Endothelial cell of umbilical vein (primary cell): ENCODE data around the gene NCOA7.

Experiments used
- EZH2 ChIP-seq: IDR thresholded peaks from 2 replicates; pipeline ENCODE4 v1.6.1; 2012; ENCODE audit warnings: borderline replicate concordance, low read depth, mild to moderate bottlenecking, moderate library complexity, low read length, inconsistent platforms; ENCODE audit not compliant: severe bottlenecking
- JUN ChIP-seq: IDR thresholded peaks from 2 replicates; pipeline ENCODE4 v1.6.1; 2011; ENCODE audit warnings: borderline replicate concordance, low read depth; ENCODE audit not compliant: insufficient read length, insufficient read depth
- POLR2A ChIP-seq: IDR thresholded peaks from 2 replicates; pipeline ENCODE4 v1.6.1; 2012; ENCODE audit warnings: low read depth, mild to moderate bottlenecking, control low read depth, low read length
- POLR2AphosphoS5 ChIP-seq: IDR thresholded peaks from 2 replicates; pipeline ENCODE4 v1.6.1; 2012; ENCODE audit warnings: low read depth, mild to moderate bottlenecking, control low read depth, low read length, moderate library complexity; ENCODE audit not compliant: insufficient read depth
- TF ChIP-seq, protein P1 (sequence below): IDR thresholded peaks from 2 replicates; pipeline ENCODE4 v1.6.1; 2011; ENCODE audit not compliant: insufficient read depth, insufficient read length
- TF ChIP-seq, protein P2 (sequence below), 2 donors: IDR thresholded peaks; 1 replicate in 1 of 2; 2 replicates in 1 of 2; pipeline ENCODE4 v1.5.1; 2011; ENCODE audit warnings: low read length in 2 of 2, mild to moderate bottlenecking in 2 of 2, moderate library complexity in 2 of 2, control low read depth in 1 of 2, inconsistent platforms in 1 of 2, low read depth in 1 of 2; ENCODE audit not compliant: insufficient read depth in 1 of 2; ENCODE audit errors: extremely low read depth in 1 of 2

DNA sequence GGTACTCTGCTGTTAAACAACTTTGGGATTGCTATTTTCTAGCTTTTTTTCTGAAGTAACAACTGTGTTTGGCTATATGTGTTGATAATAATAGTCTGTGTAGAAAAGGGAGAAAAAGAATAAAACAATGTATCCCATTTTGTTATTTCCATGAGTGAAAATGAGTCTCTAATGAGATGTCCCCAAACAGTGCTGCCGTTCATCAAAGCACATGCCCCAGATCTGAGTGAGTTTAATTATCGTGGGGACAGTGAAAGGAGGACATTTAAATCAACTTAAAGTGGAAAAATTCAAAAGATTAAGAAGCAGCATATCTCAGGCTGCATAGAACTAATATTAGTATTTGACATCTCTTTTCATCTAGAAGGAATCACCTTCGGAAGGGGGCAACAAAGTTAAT lies 59.6 kb downstream of the NCOA7 start:
- no peak for TF ChIP-seq JUN
- TF ChIP-seq, protein P1, sequence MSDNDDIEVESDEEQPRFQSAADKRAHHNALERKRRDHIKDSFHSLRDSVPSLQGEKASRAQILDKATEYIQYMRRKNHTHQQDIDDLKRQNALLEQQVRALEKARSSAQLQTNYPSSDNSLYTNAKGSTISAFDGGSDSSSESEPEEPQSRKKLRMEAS, result no peak
- TF ChIP-seq, protein P2, sequence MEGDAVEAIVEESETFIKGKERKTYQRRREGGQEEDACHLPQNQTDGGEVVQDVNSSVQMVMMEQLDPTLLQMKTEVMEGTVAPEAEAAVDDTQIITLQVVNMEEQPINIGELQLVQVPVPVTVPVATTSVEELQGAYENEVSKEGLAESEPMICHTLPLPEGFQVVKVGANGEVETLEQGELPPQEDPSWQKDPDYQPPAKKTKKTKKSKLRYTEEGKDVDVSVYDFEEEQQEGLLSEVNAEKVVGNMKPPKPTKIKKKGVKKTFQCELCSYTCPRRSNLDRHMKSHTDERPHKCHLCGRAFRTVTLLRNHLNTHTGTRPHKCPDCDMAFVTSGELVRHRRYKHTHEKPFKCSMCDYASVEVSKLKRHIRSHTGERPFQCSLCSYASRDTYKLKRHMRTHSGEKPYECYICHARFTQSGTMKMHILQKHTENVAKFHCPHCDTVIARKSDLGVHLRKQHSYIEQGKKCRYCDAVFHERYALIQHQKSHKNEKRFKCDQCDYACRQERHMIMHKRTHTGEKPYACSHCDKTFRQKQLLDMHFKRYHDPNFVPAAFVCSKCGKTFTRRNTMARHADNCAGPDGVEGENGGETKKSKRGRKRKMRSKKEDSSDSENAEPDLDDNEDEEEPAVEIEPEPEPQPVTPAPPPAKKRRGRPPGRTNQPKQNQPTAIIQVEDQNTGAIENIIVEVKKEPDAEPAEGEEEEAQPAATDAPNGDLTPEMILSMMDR (IDR thresholded peaks at IDR 0.05; ENCODE audit: extremely low read depth in 1 of 2, insufficient read depth in 1 of 2, low read depth in 1 of 2, low read length in 2 of 2), result no peak
- TF ChIP-seq POLR2AphosphoS5, result no peak
- no peak for TF ChIP-seq POLR2A
- TF ChIP-seq EZH2, result no peak
